Dermis microvascular lymphatic vessel endothelial cell (primary cell): ENCODE data around the gene SPATS2L. TPM values are rescaled to one million over a fixed set of nuclear protein-coding genes. Genes with fewer than 3 reads are reported as not detected.

ENCODE experiments used
- DNase-seq, 2 donors: peaks; one replicate each; pipeline versions ENCODE4 v3.0.0 to v3.0.0-alpha.2; 2010; ENCODE audit warnings: low read depth in 2 of 2
- total RNA-seq: library from RNA; depleted of rRNA; stranded (reverse); fragments of >200 nt; gene quantifications from 2 replicates; pipeline ENCODE4 v1.2.1, GENCODE V29; 2014

SPATS2L gene
- total RNA-seq, 1 donor from 2014 or later, result 9.4 TPM

GRCh38 chr2:200296118-200296517 lies 10.4 kb upstream of the SPATS2L start:
- no peak for DNase-seq

DNA sequence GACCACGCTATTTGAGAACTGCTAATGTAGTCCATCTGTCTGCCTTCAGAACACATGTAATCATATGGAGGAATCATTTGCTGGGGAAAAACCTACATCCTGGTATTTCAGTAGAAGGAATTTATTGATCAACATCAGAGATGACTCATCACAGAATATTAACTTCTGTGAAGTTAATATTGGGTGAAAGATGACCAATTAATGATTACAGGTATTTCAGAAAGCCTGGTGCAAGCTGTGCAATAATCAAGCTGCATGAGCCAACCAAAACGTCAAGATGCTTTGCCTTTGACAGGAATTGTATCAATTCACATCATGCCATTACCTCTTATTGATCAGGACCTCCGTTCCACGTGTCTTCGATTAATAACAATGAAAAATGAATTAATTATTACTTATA lies 9.4 kb upstream of the SPATS2L start:
- DNase-seq, result no peak

DNA sequence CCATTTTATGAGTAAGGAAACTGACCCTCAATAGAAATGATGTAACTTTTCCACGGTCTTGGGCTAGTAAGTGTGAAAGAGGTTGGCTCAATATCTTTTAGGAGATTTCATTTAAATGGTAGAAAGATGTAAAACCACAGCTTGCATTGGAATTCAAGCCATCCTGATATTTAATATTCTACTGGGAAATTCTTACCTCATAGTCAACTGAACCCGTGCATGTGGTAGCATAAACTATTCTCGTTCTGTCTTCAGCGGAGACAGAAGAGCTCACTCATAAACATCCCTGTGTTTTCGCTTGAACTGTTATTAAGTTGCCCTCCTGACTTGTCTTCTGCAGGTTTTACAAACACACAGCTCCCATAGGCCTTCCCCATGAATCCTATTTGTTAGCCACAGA lies 8.5 kb upstream of the SPATS2L start:
- DNase-seq, result no peak

DNA sequence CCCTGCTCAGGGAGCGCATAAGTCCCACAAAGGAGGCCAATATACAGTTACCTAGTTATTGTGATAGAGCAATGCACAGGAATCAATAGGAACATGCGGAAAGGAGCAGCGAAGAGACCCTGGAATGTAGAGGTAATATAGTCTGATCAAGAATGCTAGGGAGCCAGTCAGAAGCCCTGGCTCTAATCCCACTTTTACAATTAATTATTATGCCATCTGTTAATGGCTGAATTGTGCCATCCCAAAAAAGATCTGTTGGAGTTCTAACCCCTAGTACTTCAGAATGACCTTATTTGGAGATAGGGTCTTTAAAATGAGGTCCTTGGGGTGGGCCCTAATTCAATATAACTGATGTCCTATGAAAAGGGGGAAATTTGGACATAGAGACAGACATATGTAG lies 7.7 kb upstream of the SPATS2L start:
- no peak for DNase-seq

DNA sequence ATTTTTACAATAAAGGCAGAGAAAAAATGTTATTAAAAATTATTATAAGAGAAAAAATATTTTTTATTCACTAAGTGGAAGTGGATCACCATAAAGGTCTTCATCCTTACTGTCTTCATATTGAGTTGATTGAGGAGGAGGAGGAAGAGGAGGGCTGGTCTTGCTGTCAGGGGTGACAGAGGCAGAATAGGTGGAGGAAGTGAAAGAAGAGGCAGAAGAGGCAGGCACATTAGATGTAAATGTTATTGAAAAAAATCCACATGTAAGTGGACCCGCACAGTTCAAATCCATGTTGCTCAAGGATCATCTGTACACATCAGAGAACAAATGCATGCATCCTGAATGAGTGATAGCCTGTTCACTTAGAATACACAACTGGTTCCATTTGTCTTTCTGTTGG lies 6.4 kb upstream of the SPATS2L start:
- DNase-seq, result no peak

DNA sequence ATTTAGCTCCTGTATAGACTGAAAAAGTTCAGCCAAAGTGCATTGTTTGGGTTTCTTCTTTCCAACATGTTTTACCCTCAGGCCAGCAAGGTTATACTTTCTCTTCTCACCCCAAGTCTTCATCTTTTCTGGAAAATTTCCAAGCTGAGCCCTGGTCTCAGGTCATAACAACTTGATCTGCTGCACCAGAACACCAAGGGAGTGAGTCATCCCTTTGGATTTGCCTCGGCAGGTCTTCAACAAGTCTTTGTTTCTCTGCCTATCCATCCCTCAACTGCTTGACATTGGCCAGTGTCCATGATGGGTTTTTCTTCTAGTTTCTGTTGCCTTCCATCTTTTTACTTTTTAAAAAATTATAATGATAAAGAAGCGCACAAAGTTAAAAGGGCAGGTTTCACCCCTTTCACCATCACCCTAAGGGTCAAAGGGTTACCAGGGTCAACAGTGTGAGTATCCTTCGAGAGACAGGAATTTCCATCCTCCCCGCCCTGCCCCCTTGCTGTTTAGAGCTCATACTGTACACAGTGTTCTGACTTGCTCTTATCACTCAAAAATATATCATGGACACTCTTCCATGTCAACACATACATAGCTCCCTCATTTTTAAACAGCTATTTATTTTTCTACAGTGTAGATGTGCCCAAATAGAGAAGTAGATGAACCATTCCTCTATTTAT lies 5.7 kb upstream of the SPATS2L start:
- peak in 1 of 2 donors; percentile 42 for DNase-seq

- peak in 1 of 2 donors; percentile 9 for DNase-seq
Measured at GRCh38 chr2:200301953-200302858, 4.3 kb upstream of the SPATS2L start.

DNA sequence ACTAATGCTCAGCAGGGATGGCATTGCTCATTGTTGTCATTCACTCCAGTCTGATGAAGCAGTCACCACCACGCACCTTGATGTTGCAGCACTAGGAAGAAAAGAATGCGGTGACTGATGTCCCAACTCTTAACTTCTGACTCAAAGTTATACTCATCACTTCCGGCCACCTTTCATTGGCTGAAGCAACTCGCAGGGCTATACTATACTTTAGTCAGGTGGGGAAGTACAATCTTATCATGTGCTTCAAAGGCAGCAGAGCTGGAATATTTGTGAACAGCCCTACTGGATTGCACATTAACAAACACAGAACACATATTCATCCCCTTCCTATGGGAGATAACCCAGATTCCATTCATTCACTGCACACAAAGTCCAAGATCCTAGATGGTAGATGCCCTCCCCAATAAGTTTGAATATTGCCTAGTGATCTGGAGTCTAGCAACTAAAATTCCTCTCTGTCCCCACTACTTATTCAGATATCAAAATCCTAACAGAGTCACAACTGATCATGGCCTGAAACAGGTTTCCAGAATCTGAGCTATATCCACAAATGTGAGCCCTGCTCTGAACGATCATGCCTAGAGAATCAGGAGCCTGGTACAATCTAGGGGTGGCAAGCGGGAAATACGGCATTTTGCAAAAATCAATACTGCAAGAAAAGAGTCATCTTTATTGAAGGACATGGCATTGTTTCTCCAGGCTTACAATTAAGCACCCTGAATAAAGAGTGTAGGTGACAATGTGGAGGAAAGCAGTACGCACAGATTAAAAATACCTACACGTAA lies 3.4 kb upstream of the SPATS2L start:
- DNase-seq, result peak in 1 of 2 donors; percentile 32

DNA sequence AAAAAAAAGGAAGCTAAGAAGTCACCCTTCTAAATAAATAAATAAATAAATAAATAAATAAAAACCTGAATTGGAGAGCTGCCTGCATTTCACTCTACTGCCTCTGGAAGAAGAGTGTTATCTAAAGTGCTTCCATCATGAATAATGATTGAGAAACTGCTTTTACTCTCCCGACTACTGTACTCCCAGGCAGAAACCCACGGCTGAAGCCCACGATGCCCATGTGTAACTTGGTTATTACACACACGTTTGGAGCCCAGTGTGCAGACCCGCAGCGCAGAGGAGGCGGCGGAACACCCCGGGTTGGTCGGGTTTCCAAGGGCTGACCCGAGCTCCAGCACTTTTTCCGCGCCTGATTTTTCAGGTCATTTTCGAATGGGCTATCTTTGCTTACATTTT lies 697 bp upstream of the SPATS2L start:
- DNase-seq, result peak in 1 of 2 donors; percentile 46

DNA sequence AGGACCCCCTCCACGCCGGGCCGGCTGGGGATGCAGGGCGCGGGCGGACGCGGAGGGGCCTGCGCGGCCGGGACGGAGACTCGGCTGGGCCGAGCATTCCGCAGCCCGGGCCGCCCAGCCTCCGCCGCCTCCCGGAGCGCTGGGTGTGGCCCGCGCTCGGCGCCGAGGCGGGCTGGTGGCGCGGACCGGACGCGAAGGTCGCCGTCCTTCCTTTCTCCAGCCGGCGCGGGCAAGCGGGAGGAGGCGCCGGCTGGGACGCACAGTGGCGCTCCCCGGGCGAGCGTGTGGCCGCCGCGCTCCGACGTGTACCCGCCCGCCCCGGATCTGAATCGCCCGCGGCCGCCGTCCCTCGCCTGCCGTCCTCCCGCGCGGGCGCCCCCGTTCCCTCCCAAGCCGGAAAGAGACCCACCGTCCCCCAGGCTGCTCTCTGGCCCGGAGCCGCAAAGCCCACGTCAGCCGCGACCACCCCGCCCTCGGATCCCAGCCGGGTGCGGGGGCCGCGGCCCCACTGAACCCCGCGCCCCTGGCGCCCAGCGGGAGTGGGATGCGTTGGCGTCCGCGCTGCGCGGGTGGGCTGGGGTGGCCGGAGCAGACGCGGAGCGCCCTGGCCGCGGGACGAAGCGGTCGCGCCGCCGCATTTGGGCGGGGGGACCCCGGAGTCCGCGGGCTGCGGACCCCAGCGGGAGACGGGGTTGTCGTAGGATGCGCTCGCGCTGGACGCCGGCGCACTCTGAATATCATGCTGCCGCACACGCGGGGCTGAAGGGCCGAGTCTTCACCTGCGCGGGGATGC lies 634 bp downstream of the SPATS2L start:
- peak in 1 of 2 donors; percentile 62 for DNase-seq

DNA sequence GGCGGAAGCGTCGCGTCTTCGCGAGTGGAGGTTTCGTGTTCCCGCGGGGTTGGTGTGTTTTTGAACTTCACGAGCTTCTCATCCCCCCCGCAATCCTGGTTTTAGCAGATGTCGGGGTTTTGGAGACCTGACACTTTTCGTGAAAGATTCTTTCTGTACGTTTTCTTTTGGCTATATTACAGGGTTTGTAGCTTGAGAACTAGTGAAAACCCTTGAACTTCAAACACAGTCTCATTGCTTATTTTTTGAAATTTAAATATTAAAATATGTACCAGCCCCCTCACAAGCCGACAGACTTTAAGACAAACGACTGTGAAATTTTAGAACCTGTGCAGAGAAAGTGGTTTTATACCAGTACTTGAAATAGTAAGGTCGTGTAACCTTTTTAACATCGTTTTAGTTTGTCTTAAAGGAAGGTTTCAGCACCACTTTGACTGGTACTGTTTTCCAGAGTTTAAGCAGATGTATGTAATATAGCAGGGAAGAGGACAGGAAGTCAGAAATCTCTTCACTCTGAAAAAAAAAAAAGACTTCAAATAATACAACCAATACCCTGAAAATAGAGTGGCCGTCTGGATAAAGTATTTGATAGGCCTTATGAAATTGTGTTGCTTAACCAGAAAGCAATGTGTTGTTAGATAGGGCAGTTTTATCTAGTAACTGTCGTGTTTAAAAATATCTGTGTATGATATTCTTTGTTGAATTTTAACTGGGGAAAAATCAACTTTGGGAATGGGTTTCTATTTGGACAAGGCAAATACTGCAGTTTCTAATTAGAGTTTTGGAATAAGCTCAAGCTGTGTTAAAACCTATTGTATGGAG lies 1.4 kb downstream of the SPATS2L start:
- DNase-seq, result peak in 1 of 2 donors; percentile 25

- no peak for DNase-seq
Measured at GRCh38 chr2:200308546-200309295, 2.2 kb downstream of the SPATS2L start.

GRCh38 chr2:200309296-200310049 lies 3.0 kb downstream of the SPATS2L start:
- DNase-seq, result no peak

DNA sequence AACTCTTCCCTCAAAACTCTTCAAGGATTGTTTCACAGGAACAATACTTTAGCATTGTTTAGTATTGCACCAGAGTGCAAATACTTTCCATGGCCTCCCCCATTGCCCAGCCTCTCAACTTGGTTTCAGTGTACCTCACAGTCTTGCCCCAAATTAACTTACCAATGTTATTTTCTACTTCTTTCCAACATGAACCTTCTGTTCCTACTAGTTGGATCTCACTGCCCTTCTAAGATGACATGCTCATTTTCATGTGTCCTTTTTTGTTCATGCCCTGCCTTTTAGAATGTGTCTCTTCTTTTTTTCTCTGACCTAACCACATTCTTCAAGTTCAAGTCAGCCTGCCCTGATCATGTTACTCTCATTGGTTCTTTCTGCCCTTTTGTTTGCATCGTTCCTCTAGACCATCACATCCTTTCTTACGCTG lies 4.1 kb downstream of the SPATS2L start:
- no peak for DNase-seq

- DNase-seq, result no peak
Measured at GRCh38 chr2:200311139-200311538, 4.6 kb downstream of the SPATS2L start.

DNA sequence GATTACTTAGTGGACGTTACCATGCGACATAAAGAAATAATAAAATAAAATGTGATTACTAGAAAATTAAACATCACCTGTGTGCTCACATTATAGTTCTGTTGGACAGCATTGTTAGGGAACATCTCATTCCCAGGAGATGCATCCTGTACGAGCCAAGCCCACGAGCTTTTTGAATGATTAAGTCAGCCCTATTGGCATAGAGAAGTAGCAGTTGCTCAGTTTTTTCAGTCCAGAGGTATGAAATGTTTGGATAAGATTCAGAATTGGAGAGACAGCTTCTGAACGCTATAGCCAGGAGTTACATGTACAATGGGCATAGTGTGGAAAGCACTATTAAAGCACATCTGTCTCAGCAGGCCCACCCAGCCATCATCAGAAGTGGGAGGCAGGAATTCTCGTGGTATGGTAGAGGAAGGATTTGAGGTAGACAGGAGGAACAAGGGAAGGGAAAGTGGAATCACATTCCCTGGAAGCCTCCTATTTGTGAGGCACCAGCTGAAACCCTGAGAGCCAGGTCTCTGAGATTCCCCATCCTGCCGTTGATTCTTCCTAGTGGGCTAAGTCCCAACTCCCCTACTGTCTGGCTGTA lies 8.6 kb downstream of the SPATS2L start:
- no peak for DNase-seq

DNA sequence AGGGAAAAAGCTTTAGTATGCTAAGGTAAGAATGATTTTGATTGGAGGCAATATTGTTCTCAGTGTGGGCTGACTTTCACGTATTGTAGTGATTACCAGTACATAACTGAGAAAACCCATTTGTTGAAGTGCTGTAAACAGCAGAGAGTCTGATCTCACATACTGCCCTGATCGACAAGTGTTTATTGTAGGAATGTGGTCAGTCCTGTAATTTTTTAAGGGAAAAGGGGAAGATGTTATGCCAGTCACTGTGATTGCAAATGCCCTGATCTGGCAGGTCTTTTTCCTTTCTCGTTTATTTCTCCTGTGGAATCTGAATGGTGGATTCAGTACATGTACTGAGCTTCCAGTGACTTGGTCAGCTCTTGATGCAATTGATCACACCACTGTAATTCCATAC lies 11.5 kb downstream of the SPATS2L start:
- DNase-seq, result no peak

DNA sequence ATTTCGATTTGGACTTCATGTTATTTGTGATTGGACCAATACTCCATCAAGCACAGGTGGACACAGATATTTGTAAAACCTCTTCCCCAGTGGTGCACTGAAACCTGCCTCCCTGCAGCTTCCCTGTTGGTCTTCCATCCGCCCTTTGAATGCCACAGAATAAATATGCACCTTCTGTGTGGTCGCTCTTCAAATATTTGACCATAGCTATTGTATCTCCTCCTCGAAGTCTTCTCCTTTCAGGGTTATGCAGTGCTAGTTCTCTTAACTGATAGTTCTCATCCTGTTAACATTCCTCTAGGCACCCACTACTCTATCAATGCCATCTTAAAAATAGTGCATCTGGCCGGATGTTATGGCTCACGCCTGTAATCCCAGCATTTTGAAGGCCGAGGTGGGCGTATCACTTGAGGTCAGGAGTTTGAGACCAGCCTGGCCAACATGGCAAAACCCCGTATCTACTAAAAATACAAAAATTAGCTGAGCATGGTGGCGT lies 12.5 kb downstream of the SPATS2L start:
- DNase-seq, result no peak
